Fibroblast of lung (primary cell): ENCODE measurements around the gene LRGUK.

Source experiments
- EZH2 ChIP-seq: IDR thresholded peaks from 2 replicates; pipeline ENCODE4 v1.5.1; 2012; ENCODE audit warnings: low read length, control low read depth, mild to moderate bottlenecking; ENCODE audit errors: missing control alignments
- TF ChIP-seq, protein P1 (sequence below), 2 donors: IDR thresholded peaks in 1 of 2; conservative IDR thresholded peaks in 1 of 2; 1 replicate in 1 of 2; 2 replicates in 1 of 2; pipeline ENCODE4 v1.5.1; 2011 to 2012; ENCODE audit warnings: low read length in 2 of 2, control low read depth in 1 of 2, inconsistent platforms in 1 of 2, low read depth in 1 of 2, mild to moderate bottlenecking in 1 of 2

DNA sequence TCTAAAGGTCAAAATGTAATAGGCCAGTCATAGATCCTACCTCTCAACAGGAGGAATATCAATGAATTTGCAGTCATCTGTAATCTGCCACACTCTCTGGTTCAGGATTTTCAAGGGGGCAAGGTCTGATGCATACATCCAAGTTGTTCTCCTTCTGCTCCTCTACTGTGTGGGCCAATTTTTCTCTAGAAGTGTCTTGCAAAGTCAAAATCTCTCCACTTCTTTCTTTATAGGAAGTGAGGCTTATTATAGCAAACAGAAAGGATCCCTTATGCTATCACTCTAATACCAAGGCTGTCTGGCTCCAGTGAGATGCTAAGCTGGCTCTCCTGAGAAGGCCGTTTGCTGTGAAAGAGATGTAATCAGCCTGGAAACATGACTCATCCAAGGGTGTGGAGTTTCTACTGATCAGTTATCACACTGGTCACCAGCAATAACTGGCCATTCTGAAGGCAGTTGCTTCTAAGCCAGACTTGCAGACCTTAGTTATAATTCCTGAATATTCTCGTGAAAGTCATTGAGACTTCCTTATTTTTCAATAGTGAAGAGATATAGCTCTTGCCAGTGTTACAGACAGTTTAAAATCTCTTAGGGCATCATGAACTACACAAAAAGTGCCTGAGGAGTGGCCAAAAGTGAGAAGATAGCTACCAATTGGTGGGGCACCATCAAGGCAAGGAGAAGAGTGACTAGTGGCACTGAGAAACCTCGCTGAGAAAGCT lies 43.2 kb upstream of the LRGUK start:
- TF ChIP-seq, protein P1, sequence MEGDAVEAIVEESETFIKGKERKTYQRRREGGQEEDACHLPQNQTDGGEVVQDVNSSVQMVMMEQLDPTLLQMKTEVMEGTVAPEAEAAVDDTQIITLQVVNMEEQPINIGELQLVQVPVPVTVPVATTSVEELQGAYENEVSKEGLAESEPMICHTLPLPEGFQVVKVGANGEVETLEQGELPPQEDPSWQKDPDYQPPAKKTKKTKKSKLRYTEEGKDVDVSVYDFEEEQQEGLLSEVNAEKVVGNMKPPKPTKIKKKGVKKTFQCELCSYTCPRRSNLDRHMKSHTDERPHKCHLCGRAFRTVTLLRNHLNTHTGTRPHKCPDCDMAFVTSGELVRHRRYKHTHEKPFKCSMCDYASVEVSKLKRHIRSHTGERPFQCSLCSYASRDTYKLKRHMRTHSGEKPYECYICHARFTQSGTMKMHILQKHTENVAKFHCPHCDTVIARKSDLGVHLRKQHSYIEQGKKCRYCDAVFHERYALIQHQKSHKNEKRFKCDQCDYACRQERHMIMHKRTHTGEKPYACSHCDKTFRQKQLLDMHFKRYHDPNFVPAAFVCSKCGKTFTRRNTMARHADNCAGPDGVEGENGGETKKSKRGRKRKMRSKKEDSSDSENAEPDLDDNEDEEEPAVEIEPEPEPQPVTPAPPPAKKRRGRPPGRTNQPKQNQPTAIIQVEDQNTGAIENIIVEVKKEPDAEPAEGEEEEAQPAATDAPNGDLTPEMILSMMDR (conservative IDR thresholded peaks at IDR 0.05 in 1 of 2, IDR thresholded peaks at IDR 0.05 in 1 of 2; ENCODE audit: low read depth in 1 of 2, low read length in 2 of 2) = no peak
- no peak for TF ChIP-seq EZH2
